SU-DHL-6 (cell line): ENCODE measurements around the gene DPP4.

ENCODE experiments used
- H2AFZ ChIP-seq: fragments of 200-600 bp; sonication (generic); 2 replicates; pipeline ENCODE4 v1.6.1; 2014; ENCODE audit warnings: low read depth, mild to moderate bottlenecking, moderate library complexity, mixed read lengths, antibody characterized with exemption, low read length; ENCODE audit not compliant: severe bottlenecking
- H3F3A ChIP-seq: fragments of 200-600 bp; shearing (Covaris generic); 2 replicates; pipeline ENCODE4 v1.6.0; 2016; ENCODE audit warnings: antibody characterized with exemption, mild to moderate bottlenecking; ENCODE audit not compliant: insufficient read depth
- H3K27ac ChIP-seq: fragments of 200-600 bp; sonication (generic); 2 replicates; pipeline ENCODE4 v1.5.1; 2016; ENCODE audit warnings: low read depth, mild to moderate bottlenecking, low read length, moderate library complexity, mixed read lengths
- H3K27me3 ChIP-seq: fragments of 200-600 bp; sonication (generic), shearing (Covaris generic); 2 replicates; pipeline ENCODE4 v1.6.0; 2014; ENCODE audit warnings: mild to moderate bottlenecking, low read length
- H3K36me3 ChIP-seq: fragments of 200-600 bp; sonication (generic); 2 replicates; pipeline ENCODE4 v1.6.1; 2014; ENCODE audit warnings: mild to moderate bottlenecking, low read length, mixed read lengths
- H3K4me2 ChIP-seq: fragments of 300-600, 200-600 bp; shearing (Covaris generic), sonication (generic); 2 replicates; pipeline ENCODE4 v1.6.0; 2014; ENCODE audit warnings: low read length, low read depth, mild to moderate bottlenecking; ENCODE audit not compliant: poor library complexity, severe bottlenecking
- H3K4me3 ChIP-seq: fragments of 200-600 bp; sonication (generic); 2 replicates; pipeline ENCODE4 v1.5.1; 2014; ENCODE audit warnings: antibody characterized with exemption, low read length, mild to moderate bottlenecking, mixed read lengths; ENCODE audit not compliant: insufficient read depth, poor library complexity, severe bottlenecking
- H3K79me2 ChIP-seq: fragments of 200-600 bp; sonication (generic); 2 replicates; pipeline ENCODE4 v1.6.1; 2014; ENCODE audit warnings: mild to moderate bottlenecking, low read length, moderate library complexity; ENCODE audit not compliant: insufficient read depth
- H3K9ac ChIP-seq: fragments of 200-600 bp; sonication (generic); 2 replicates; pipeline ENCODE4 v1.7.0; 2014; ENCODE audit warnings: mild to moderate bottlenecking, low read length
- H3K9me2 ChIP-seq: fragments of 200-600 bp; sonication (generic); replicated peaks from 2 replicates; pipeline ENCODE4 v1.6.1; 2014; ENCODE audit warnings: low read length; ENCODE audit not compliant: insufficient read depth
- H3K9me3 ChIP-seq: fragments of 200-600 bp; sonication (generic); 2 replicates; pipeline ENCODE4 v1.6.1; 2014; ENCODE audit warnings: low read length, mixed read lengths; ENCODE audit not compliant: insufficient read depth
- H4K20me1 ChIP-seq: fragments of 200-600 bp; sonication (generic); 2 replicates; pipeline ENCODE4 v1.6.1; 2014; ENCODE audit warnings: low read depth, mild to moderate bottlenecking, antibody characterized with exemption, low read length, moderate library complexity, mixed read lengths
- CTCF ChIP-seq: fragments of 200-600 bp; sonication (generic); IDR thresholded peaks from one replicate; pipeline ENCODE4 v1.5.1; 2017; ENCODE audit warnings: antibody characterized with exemption, mild to moderate bottlenecking, low read length, moderate library complexity; ENCODE audit not compliant: insufficient read depth, poor library complexity, severe bottlenecking
- EZH2phosphoT487 ChIP-seq: fragments of 200-600 bp; sonication (generic), shearing (Covaris generic); conservative IDR thresholded peaks from 2 replicates; pipeline ENCODE4 v1.6.1; 2018; ENCODE audit warnings: mild to moderate bottlenecking, antibody characterized with exemption, low read length, moderate library complexity, mixed read lengths

Gene DPP4

DNA sequence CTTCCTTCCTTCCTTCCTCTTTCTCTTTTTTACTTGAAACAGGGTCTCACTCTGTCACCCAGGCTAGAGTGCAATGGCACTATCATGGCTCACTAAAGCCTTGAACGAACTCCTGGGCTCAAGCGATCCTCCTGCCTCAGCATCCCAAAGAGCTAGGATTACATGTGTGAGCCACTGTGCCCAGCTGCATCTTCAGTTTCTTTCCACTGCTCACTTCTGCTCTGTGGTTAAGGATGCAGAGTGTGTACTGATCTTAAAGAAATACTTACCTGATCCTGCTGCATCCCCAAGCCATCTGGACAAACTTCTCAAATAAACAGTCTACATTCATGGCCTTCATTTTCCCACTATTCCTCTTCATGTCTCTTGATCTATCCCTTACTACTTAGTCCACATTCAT is 13.0 kb downstream of the DPP4 start:
- Histone ChIP-seq H3K9me2 (no peaks in the 10 kb centered on the region), H3K4me2 (no peak overlapping the region), H3K27ac (no peak overlapping the region), H2AFZ (no peak overlapping the region), H3F3A (no peaks in the 10 kb centered on the region), H4K20me1 (no peaks in the 10 kb centered on the region), H3K79me2 (no peaks in the 10 kb centered on the region), H3K36me3 (no peaks in the 10 kb centered on the region), H3K4me3 (no peak overlapping the region), H3K9ac (no peak overlapping the region), H3K27me3 (no peaks in the 10 kb centered on the region), H3K9me3 (0 out of 2 replicates have a peak, but pooled peaks cover 6% of the 10 kb centered on the region)
- TF ChIP-seq EZH2phosphoT487 (no peak), CTCF (no peak)

- Histone ChIP-seq H3K27me3 (no peaks in the 10 kb centered on the region), H3K4me3 (no peak overlapping the region), H2AFZ (no peak overlapping the region), H4K20me1 (no peaks in the 10 kb centered on the region), H3K4me2 (no peak overlapping the region), H3K79me2 (no peaks in the 10 kb centered on the region), H3K36me3 (no peaks in the 10 kb centered on the region), H3K27ac (no peak overlapping the region), H3K9ac (no peak overlapping the region), H3F3A (no peaks in the 10 kb centered on the region), H3K9me2 (no peaks in the 10 kb centered on the region), H3K9me3 (0 out of 2 replicates have a peak, but pooled peaks cover 6% of the 10 kb centered on the region)
- TF ChIP-seq CTCF (no peak), EZH2phosphoT487 (no peak)
Observed at GRCh38 chr2:162060532-162060931, 13.5 kb downstream of the DPP4 start.

GRCh38 chr2:162058973-162059668 is 14.9 kb downstream of the DPP4 start:
- no peak overlapping the region for H3K4me3 ChIP-seq
- H3K27ac ChIP-seq: no peak overlapping the region
- H3K9ac ChIP-seq: no peak overlapping the region
- no peak for TF ChIP-seq EZH2phosphoT487
- no peak for TF ChIP-seq CTCF
- no peaks in the 10 kb centered on the region for H3K27me3 ChIP-seq
- H3K36me3 ChIP-seq: no peaks in the 10 kb centered on the region
- no peak overlapping the region for H3K4me2 ChIP-seq
- H3K79me2 ChIP-seq: no peaks in the 10 kb centered on the region
- H3K9me2 ChIP-seq: no peaks in the 10 kb centered on the region
- H3F3A ChIP-seq: no peaks in the 10 kb centered on the region
- no peak overlapping the region for H2AFZ ChIP-seq
- H3K9me3 ChIP-seq: 0 out of 2 replicates have a peak, but pooled peaks cover 6% of the 10 kb centered on the region
- H4K20me1 ChIP-seq: no peaks in the 10 kb centered on the region
